Gastroesophageal sphincter (tissue), 3 donors: ENCODE results near the gene MAP4K2.

Experiments used
- CTCF ChIP-seq, 4 experiments: fragments of 200-600 bp in 2 of 4; fragments of 450-650 bp in 2 of 4; sonication (generic) in 1 of 4; IDR thresholded peaks; one replicate each; pipeline ENCODE4 v1.5.1; 2017 to 2019; ENCODE audit warnings: antibody characterized with exemption in 4 of 4, mild to moderate bottlenecking in 2 of 4, moderate library complexity in 2 of 4
- EP300 ChIP-seq: sonication (generic); formaldehyde crosslinking; IDR thresholded peaks from one replicate; pipeline ENCODE4 v1.6.1; 2017; ENCODE audit warnings: antibody characterized with exemption, mild to moderate bottlenecking
- POLR2A ChIP-seq, 2 donors: fragments of 450-650 bp; IDR thresholded peaks; one replicate each; pipeline ENCODE4 v1.6.1; 2017; ENCODE audit warnings: antibody characterized with exemption in 2 of 2, mild to moderate bottlenecking in 2 of 2, moderate library complexity in 1 of 2
- POLR2AphosphoS5 ChIP-seq: sonication (generic); formaldehyde crosslinking; IDR thresholded peaks from one replicate; pipeline ENCODE4 v1.6.1; 2017; ENCODE audit warnings: antibody characterized with exemption

- TF ChIP-seq EP300 (no peak), POLR2A (IDR thresholded peaks at IDR 0.05) (no peak), CTCF (IDR thresholded peaks at IDR 0.05) (no peak), POLR2AphosphoS5 (no peak)
Measured at GRCh38 chr11:64778223-64778472, 24.9 kb downstream of the MAP4K2 start.
